Kidney (tissue), 14 donors: ENCODE data around the gene NUP107. TPM values are rescaled to one million over a fixed set of nuclear protein-coding genes. Genes with fewer than 3 reads are reported as not detected.

Experiments
- DNase-seq, 5 donors: peaks; one replicate each; pipeline ENCODE4 v3.0.0-alpha.2; 2013 to 2020
- FAIRE-seq: peaks from 2 replicates; lab custom pipeline; 2012; peaks lifted over from hg19 to GRCh38; lab: Jason Lieb, UNC
- H3K27ac ChIP-seq, 2 donors: one replicate each; pipeline ENCODE4 v1.7.0; 2013; ENCODE audit warnings: low read depth in 2 of 2, low read length in 2 of 2, inconsistent platforms in 1 of 2
- H3K27me3 ChIP-seq: one replicate; pipeline ENCODE4 v1.7.1; 2013; ENCODE audit warnings: low read length, inconsistent platforms; ENCODE audit not compliant: control insufficient read depth, insufficient read depth
- H3K36me3 ChIP-seq, 3 donors: one replicate each; pipeline versions ENCODE4 v1.7.0 to v1.7.1; 2013; ENCODE audit warnings: low read length in 3 of 3, control low read depth in 1 of 3, inconsistent platforms in 1 of 3; ENCODE audit not compliant: insufficient read depth in 3 of 3, control insufficient read depth in 2 of 3
- H3K4me1 ChIP-seq, 3 donors: one replicate each; pipeline versions ENCODE4 v1.7.0 to v1.7.1; 2013; ENCODE audit warnings: low read length in 3 of 3, inconsistent platforms in 1 of 3, low read depth in 1 of 3; ENCODE audit not compliant: control insufficient read depth in 2 of 3, insufficient read depth in 2 of 3
- H3K4me3 ChIP-seq, 3 donors: one replicate each; pipeline versions ENCODE4 v1.7.0 to v1.8.1; 2013; ENCODE audit warnings: low read length in 3 of 3, control low read depth in 1 of 3, inconsistent platforms in 1 of 3
- H3K9ac ChIP-seq, 3 donors: one replicate each; pipeline versions ENCODE4 v1.7.0 to v1.7.1; 2013; ENCODE audit warnings: low read length in 3 of 3, control low read depth in 1 of 3, inconsistent platforms in 1 of 3
- H3K9me3 ChIP-seq, 3 donors: one replicate each; pipeline versions ENCODE4 v1.7.0 to v1.7.1; 2013; ENCODE audit warnings: low read length in 3 of 3, control low read depth in 1 of 3, inconsistent platforms in 1 of 3; ENCODE audit not compliant: control insufficient read depth in 2 of 3, insufficient read depth in 1 of 3
- intact Hi-C: fragments of 100-400 bp; cut with DNase I; formaldehyde crosslinking; loops from one replicate; pipeline ENCODE4 v1.11.1; 2022
- polyA plus RNA-seq: library from polyadenylated mRNA; stranded (reverse); fragments of 350-450 nt; fragmentation: Illumina TruSeq; extraction: RNeasy Lipid Tissue Mini Kit (QIAGEN cat#74804); gene quantifications from one replicate; pipeline ENCODE4 v1.2.3, GENCODE V29; 2014; ENCODE audit warnings: low read depth, low replicate concordance; ENCODE audit not compliant: insufficient read depth
- total RNA-seq: library from RNA; stranded (reverse); fragmentation: NEBNext Ultra II Directional; extraction: Animal tissue kit (Norgen Biotek cat#: 25700); gene quantifications from one replicate; pipeline ENCODE4 v1.2.1, GENCODE V29; 2021
- TF ChIP-seq, protein P1 (sequence below): IDR thresholded peaks from 3 replicates; pipeline ENCODE4 v1.5.1; 2012; ENCODE audit warnings: mild to moderate bottlenecking, moderate library complexity, borderline replicate concordance; ENCODE audit not compliant: insufficient read depth; ENCODE audit errors: extremely low read depth
- donor health status: control.
- donor health status: control.
- donor health status: control.
- donor health status: control.
- donor health status: control.
- donor health status: DM: yes; HTN: yes; CAD: no.
- donor health status: Normal renal cell carcinoma (clear cell type).

The NUP107 gene
- total and polyA plus RNA-seq, 2 donors from 2014 or later, result 10.6 to 34.4 TPM

DNA sequence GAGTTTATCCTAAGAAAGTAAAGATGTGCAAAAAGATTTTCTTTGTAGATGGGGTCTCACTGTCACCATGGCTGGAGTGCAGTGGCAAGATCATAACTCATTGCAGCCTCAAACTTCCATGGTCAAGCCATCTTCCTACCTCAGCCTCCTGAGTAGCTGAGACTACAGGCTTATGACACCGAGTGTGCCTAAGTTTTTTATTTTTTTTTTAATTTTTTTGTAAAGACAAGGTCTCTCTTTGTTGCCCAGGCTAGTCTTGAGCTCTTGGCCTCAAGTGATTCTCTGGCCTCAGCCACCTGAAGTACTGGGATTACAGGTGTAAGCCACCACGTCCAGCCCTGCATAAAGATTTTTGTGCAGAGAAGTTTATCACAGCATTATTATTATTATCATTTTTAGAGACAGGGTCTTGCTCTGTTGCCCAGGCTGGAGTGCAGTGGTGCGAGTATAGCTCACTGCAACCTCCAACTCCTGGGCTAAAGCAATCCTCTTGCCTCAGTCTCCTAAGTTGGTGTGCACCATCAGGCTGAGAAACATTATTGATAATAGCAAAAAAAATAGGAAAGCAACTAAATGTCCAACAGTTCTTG is 101.9 kb downstream of the NUP107 start:
- Histone ChIP-seq H3K4me3 (no peak overlapping the region), H3K9me3 (no peaks in the 10 kb centered on the region), H3K27ac (no peak overlapping the region), H3K4me1 (no peaks in the 10 kb centered on the region), H3K36me3 (no peaks in the 10 kb centered on the region), H3K27me3 (no peaks in the 10 kb centered on the region), H3K9ac (no peak overlapping the region)
- TF ChIP-seq, protein P1, sequence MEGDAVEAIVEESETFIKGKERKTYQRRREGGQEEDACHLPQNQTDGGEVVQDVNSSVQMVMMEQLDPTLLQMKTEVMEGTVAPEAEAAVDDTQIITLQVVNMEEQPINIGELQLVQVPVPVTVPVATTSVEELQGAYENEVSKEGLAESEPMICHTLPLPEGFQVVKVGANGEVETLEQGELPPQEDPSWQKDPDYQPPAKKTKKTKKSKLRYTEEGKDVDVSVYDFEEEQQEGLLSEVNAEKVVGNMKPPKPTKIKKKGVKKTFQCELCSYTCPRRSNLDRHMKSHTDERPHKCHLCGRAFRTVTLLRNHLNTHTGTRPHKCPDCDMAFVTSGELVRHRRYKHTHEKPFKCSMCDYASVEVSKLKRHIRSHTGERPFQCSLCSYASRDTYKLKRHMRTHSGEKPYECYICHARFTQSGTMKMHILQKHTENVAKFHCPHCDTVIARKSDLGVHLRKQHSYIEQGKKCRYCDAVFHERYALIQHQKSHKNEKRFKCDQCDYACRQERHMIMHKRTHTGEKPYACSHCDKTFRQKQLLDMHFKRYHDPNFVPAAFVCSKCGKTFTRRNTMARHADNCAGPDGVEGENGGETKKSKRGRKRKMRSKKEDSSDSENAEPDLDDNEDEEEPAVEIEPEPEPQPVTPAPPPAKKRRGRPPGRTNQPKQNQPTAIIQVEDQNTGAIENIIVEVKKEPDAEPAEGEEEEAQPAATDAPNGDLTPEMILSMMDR, result no peak
- DNase-seq (no peak), FAIRE-seq (no peak)
- intact Hi-C loops, result no loop called here

GRCh38 chr12:68789144-68789878 is 102.5 kb downstream of the NUP107 start:
- H3K36me3 ChIP-seq, result no peaks in the 10 kb centered on the region
- intact Hi-C loops, result no loop called here
- no peaks in the 10 kb centered on the region for H3K9me3 ChIP-seq
- no peak for DNase-seq
- H3K27ac ChIP-seq, result no peak overlapping the region
- TF ChIP-seq, protein P1, result no peak
- H3K9ac ChIP-seq, result no peak overlapping the region
- no peaks in the 10 kb centered on the region for H3K27me3 ChIP-seq
- H3K4me3 ChIP-seq, result no peak overlapping the region
- no peaks in the 10 kb centered on the region for H3K4me1 ChIP-seq
- FAIRE-seq, result no peak

DNA sequence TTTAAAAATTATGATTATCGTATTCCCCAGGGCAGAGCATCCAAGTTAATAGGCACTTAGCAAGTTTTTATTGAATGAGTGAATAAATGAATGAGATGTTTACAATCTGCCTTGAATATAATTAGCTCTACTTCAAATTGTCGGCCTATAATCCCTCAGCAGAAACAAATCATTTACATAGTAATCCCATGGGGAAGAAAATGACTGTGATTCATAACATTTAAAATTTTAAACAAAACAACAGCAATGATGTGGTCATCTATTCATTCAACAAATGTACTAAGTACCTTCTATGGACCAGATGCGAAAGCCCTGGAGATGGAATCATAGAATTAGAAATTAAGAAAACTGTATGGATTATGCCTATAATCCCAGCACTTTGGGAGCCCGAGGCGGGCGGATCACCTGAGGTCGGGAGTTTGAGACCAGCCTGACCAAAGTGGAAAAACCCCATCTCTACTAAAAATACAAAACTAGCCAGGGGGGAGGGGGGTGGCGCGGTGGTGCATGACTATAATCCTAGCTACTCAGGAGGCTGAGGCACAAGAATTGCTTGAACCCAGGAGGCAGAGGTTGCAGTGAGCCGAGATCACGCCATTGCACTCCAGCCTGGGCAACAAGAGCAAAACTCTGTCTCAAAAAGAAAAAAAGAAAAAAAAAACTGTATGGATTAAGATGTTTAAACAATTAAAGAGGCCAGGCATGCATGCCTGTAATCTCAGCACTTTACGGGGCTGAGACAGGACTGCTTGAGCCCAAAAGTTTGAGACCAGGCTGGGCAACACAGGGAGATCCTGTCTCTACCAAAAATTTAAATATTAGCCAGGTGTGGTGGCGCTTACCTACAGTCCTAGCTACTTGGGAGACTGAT is 103.5 kb downstream of the NUP107 start:
- no peak overlapping the region for H3K9ac ChIP-seq
- H3K36me3 ChIP-seq, result no peaks in the 10 kb centered on the region
- DNase-seq (no peak), FAIRE-seq (no peak)
- no peaks in the 10 kb centered on the region for H3K9me3 ChIP-seq
- H3K4me3 ChIP-seq, result no peak overlapping the region
- H3K27ac ChIP-seq, result no peak overlapping the region
- no peaks in the 10 kb centered on the region for H3K4me1 ChIP-seq
- TF ChIP-seq, protein P1, result no peak
- no peaks in the 10 kb centered on the region for H3K27me3 ChIP-seq
- intact Hi-C loops, result no loop called here
